ENCODE data around the gene SMIM43.

- TF ChIP-seq CTCF (IDR thresholded peaks at IDR 0.05) (no peak), POLR2AphosphoS5 (IDR thresholded peaks at IDR 0.05) (no peak), POLR2A (IDR thresholded peaks at IDR 0.05) (no peak)
These were observed 20.5 kb upstream of the SMIM43 start for GRCh38 chr4:121785479-121785878.

Data from suprapubic skin (tissue), 4 donors.